IMR-90 (cell line): ENCODE results near the gene RGS3. TPM values are rescaled to one million over a fixed set of nuclear protein-coding genes. Genes with fewer than 3 reads are reported as not detected.

Source experiments
- ATAC-seq: fragments of 200-7000 bp; cut with Tn5 transposase; 2 replicates; pipeline ENCODE4 v1.9.1; 2020; ENCODE audit warnings: low read depth, mild to moderate bottlenecking, moderate library complexity
- BruUV-seq: library from RNA; stranded (reverse); fragments of 400-500 nt; replicated peaks from 2 replicates; lab custom pipeline; 2021; lab: Mats Ljungman, UMichigan
- CTCF ChIA-PET: fragments of 300-600 bp; formaldehyde crosslinking; extraction: SDS; loops from one replicate; lab custom pipeline; 2021; ENCODE audit warnings: antibody characterized with exemption; lab: Yijun Ruan, JAX
- POLR2A ChIA-PET: fragments of 300-600 bp; sonication (Branson Sonifier 250); formaldehyde crosslinking; loops from one replicate; lab custom pipeline; 2022; ENCODE audit warnings: antibody characterized with exemption; ENCODE audit not compliant: unreplicated experiment; lab: Charles Lee
- DNase-seq: peaks from one replicate; pipeline ENCODE4 v3.0.0; 2013
- H2AFZ ChIP-seq: replicated peaks from 2 replicates; pipeline ENCODE3; 2013; ENCODE audit warnings: low read length, mild to moderate bottlenecking; ENCODE audit not compliant: poor library complexity
- H2AK5ac ChIP-seq: 2 replicates; pipeline ENCODE4 v1.6.1; 2013; ENCODE audit warnings: low read depth, low read length, inconsistent platforms
- H2AK9ac ChIP-seq: replicated peaks from 2 replicates; pipeline ENCODE3; 2013; ENCODE audit warnings: mild to moderate bottlenecking, low read depth, low read length, moderate library complexity; ENCODE audit not compliant: poor library complexity
- H2BK120ac ChIP-seq: 2 replicates; pipeline ENCODE4 v1.6.1; 2013; ENCODE audit warnings: low read depth, low read length, inconsistent platforms
- H2BK15ac ChIP-seq: 3 replicates; pipeline ENCODE4 v1.6.1; 2013; ENCODE audit warnings: low read depth, low read length, inconsistent platforms
- H2BK20ac ChIP-seq: 2 replicates; pipeline ENCODE4 v1.6.1; 2013; ENCODE audit warnings: low read depth, mild to moderate bottlenecking, inconsistent platforms, low read length, moderate library complexity
- H2BK5ac ChIP-seq: 2 replicates; pipeline ENCODE4 v1.6.1; 2013; ENCODE audit warnings: mild to moderate bottlenecking, low read depth, low read length, inconsistent platforms; ENCODE audit not compliant: poor library complexity, severe bottlenecking
- H3K14ac ChIP-seq: replicated peaks from 2 replicates; pipeline ENCODE4 v1.6.1; 2013; ENCODE audit warnings: low read depth, low read length, inconsistent platforms
- H3K18ac ChIP-seq: 2 replicates; pipeline ENCODE4 v1.6.1; 2013; ENCODE audit warnings: low read depth, low read length, control low read depth
- H3K23ac ChIP-seq: 2 replicates; pipeline ENCODE4 v1.6.1; 2013; ENCODE audit warnings: low read depth, low read length, inconsistent platforms
- H3K27ac ChIP-seq: 2 replicates; pipeline ENCODE4 v1.5.1; 2013; ENCODE audit warnings: mild to moderate bottlenecking, control low read depth, low read length; ENCODE audit not compliant: insufficient read depth
- H3K27me3 ChIP-seq: 2 replicates; pipeline ENCODE4 v1.6.1; 2013; ENCODE audit warnings: low read length; ENCODE audit not compliant: control insufficient read depth, insufficient read depth
- H3K36me3 ChIP-seq: 2 replicates; pipeline ENCODE4 v1.6.1; 2013; ENCODE audit warnings: low read length, mixed read lengths; ENCODE audit not compliant: control insufficient read depth, insufficient read depth
- H3K4ac ChIP-seq: 2 replicates; pipeline ENCODE4 v1.6.1; 2013; ENCODE audit warnings: low read depth, low read length, inconsistent platforms
- H3K4me1 ChIP-seq: 2 replicates; pipeline ENCODE4 v1.6.1; 2013; ENCODE audit warnings: low read length, mixed read lengths; ENCODE audit not compliant: control insufficient read depth, insufficient read depth
- H3K4me2 ChIP-seq: 2 replicates; pipeline ENCODE4 v1.6.1; 2013; ENCODE audit warnings: low read depth, mild to moderate bottlenecking, control low read depth, low read length, moderate library complexity
- H3K4me3 ChIP-seq: 2 replicates; pipeline ENCODE4 v1.5.1; 2013; ENCODE audit warnings: low read depth, mild to moderate bottlenecking, control low read depth, low read length, moderate library complexity; ENCODE audit not compliant: insufficient read depth
- H3K56ac ChIP-seq: 2 replicates; pipeline ENCODE4 v1.6.1; 2013; ENCODE audit warnings: low read length, inconsistent platforms; ENCODE audit not compliant: insufficient read depth; ENCODE audit errors: extremely low read depth
- H3K79me1 ChIP-seq, 2 experiments: 2 replicates each; pipeline ENCODE4 v1.6.1; 2013; ENCODE audit warnings: low read length in 2 of 2, inconsistent platforms in 1 of 2, low read depth in 1 of 2
- H3K9ac ChIP-seq: 2 replicates; pipeline ENCODE4 v1.6.1; 2013; ENCODE audit warnings: low read depth, low read length, control low read depth
- H3K9me1 ChIP-seq: 2 replicates; pipeline ENCODE4 v1.6.1; 2013; ENCODE audit warnings: low read length, inconsistent platforms; ENCODE audit not compliant: insufficient read depth
- H3K9me3 ChIP-seq: 2 replicates; pipeline ENCODE4 v1.6.1; 2013; ENCODE audit warnings: low read length; ENCODE audit not compliant: control insufficient read depth, insufficient read depth
- H4K20me1 ChIP-seq: 2 replicates; pipeline ENCODE4 v1.6.1; 2013; ENCODE audit warnings: low read length, inconsistent platforms; ENCODE audit not compliant: insufficient read depth
- H4K5ac ChIP-seq: 2 replicates; pipeline ENCODE4 v1.6.1; 2013; ENCODE audit warnings: mild to moderate bottlenecking, low read depth, low read length, control low read depth
- H4K8ac ChIP-seq, 2 experiments: 2 replicates each; pipeline ENCODE4 v1.6.1; 2013; ENCODE audit warnings: low read depth in 2 of 2, low read length in 2 of 2, control low read depth in 1 of 2, inconsistent platforms in 1 of 2
- H4K91ac ChIP-seq: 2 replicates; pipeline ENCODE4 v1.6.1; 2013; ENCODE audit warnings: low read depth, low read length, inconsistent platforms; ENCODE audit not compliant: insufficient read depth
- NFE2L2 ChIP-seq: fragments of 150-350 bp; IDR thresholded peaks from 2 replicates; pipeline ENCODE4 v1.6.1; 2016; ENCODE audit warnings: low read depth, mild to moderate bottlenecking, low read length
- POLR2A ChIP-seq: IDR thresholded peaks from 2 replicates; pipeline ENCODE4 v1.6.1; 2012; ENCODE audit warnings: mild to moderate bottlenecking, low read depth, low read length
- RFX5 ChIP-seq: IDR thresholded peaks from 2 replicates; pipeline ENCODE4 v1.8.0; 2012; ENCODE audit warnings: low read depth, mild to moderate bottlenecking, low read length, moderate library complexity
- WGBS, 2 experiments: methylation state at CpG; one replicate each; pipeline versions ENCODE4 v1.1.5 to v1.1.7; 2013; ENCODE audit warnings: missing lambda C conversion rate in 2 of 2; ENCODE audit not compliant: insufficient read length in 1 of 2; ENCODE audit errors: extremely low coverage in 2 of 2; 5-methylcytosine and 5-hydroxymethylcytosine counted together
- dilution Hi-C: fragments of 300-500 bp; cut with HindIII; formaldehyde crosslinking; loops from one replicate; pipeline ENCODE4 v1.14.3; 2018; ENCODE audit warnings: low sequenced_read_pairs; ENCODE audit not compliant: unreplicated experiment
- in situ Hi-C: fragments of 300-500 bp; cut with MboI; formaldehyde crosslinking; loops from 3 replicates; pipeline ENCODE4 v1.14.3; 2019; ENCODE audit warnings: low sequenced_read_pairs, inconsistent platforms, mixed read lengths
- intact Hi-C: fragments of 100-400 bp; cut with micrococcal nuclease; formaldehyde crosslinking; loops from 2 replicates; pipeline ENCODE4 v1.10.0; 2022
- polyA plus RNA-seq, 3 experiments: library from polyadenylated mRNA; depleted of rRNA; stranded (reverse); fragments of >200 nt; gene quantifications; 2 replicates each; pipeline ENCODE4 v1.2.3, GENCODE V29; 2012; ENCODE audit warnings: low replicate concordance in 1 of 3
- total RNA-seq: library from RNA; depleted of rRNA; stranded (reverse); fragments of >200 nt; gene quantifications from 2 replicates; pipeline ENCODE4 v1.2.3, GENCODE V29; 2012
- TF ChIP-seq, protein P1 (sequence below): fragments of 150-350 bp; IDR thresholded peaks from 2 replicates; pipeline ENCODE4 v1.6.1; 2017; ENCODE audit warnings: mild to moderate bottlenecking, antibody characterized with exemption, low read length, low read depth
- TF ChIP-seq, protein P2 (sequence below): conservative IDR thresholded peaks from 2 replicates; pipeline ENCODE4 v1.5.1; 2012; ENCODE audit warnings: mild to moderate bottlenecking, low read depth, low read length, improper control_type of control experiment

RGS3 gene
- total and polyA plus RNA-seq, 2 of the 4 experiments (the other 2 are of a cell fraction), result 51.8 to 65.6 TPM

DNA sequence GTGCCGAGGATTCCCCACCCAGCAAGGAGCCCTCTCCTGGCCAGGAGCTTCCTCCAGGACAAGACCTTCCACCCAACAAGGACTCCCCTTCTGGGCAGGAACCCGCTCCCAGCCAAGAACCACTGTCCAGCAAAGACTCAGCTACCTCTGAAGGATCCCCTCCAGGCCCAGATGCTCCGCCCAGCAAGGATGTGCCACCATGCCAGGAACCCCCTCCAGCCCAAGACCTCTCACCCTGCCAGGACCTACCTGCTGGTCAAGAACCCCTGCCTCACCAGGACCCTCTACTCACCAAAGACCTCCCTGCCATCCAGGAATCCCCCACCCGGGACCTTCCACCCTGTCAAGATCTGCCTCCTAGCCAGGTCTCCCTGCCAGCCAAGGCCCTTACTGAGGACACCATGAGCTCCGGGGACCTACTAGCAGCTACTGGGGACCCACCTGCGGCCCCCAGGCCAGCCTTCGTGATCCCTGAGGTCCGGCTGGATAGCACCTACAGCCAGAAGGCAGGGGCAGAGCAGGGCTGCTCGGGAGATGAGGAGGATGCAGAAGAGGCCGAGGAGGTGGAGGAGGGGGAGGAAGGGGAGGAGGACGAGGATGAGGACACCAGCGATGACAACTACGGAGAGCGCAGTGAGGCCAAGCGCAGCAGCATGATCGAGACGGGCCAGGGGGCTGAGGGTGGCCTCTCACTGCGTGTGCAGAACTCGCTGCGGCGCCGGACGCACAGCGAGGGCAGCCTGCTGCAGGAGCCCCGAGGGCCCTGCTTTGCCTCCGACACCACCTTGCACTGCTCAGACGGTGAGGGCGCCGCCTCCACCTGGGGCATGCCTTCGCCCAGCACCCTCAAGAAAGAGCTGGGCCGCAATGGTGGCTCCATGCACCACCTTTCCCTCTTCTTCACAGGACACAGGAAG is 120.2 kb downstream of the RGS3 start (continued):
- no peak for TF ChIP-seq NFE2L2
- TF ChIP-seq RFX5, result no peak

DNA sequence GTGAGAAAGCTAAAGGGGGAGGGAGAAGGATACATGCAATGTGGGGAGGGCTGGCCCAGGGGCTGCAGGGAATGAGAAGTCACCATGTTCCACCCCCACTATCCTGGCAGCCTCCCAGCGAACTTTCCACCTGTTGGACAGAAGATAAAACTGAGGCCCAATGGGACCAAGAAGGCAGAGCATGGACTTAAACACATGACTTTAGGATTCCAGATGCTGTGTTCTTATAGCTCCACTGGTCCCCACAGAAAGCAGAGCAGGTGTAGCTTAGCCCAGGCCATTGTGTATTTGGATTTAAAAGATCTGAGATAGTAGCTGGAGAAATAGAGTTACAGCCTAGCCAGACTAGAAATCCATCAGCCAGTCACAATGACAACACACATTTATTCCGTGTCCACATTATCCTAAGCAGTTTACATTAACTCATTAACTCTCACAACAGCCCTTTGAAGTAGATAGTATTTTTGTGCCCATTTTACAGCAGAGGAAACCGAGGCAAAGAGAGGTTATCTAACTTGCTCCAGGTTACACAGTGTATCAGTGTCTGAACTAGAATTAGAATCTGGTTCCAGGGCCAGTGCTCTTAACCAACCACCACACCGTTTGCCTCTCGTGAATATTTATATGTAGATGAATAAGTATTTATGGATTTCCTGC is 121.0 kb downstream of the RGS3 start:
- H3K9me3 ChIP-seq, result no peaks in the 10 kb centered on the region
- intact Hi-C loops, result no loop called here
- WGBS, 2 experiments, result no CpG with 5 or more reads among the region's 5 CpGs
- in situ Hi-C loops, result loop anchor here (5.0 kb wide), 1 partner anchor 132 kb away; no protein-coding TSS in a partner anchor
- H2BK15ac ChIP-seq, result no peak overlapping the region
- no peak overlapping the region for H4K91ac ChIP-seq
- no peak overlapping the region for H3K14ac ChIP-seq
- BruUV-seq, result no TSS peak
- H3K9me1 ChIP-seq, result peaks cover 19% of the 10 kb centered on the region; the same call in 1 of the 2 replicates
- H3K18ac ChIP-seq, result no peak overlapping the region
- dilution Hi-C loops, result no loop called here
- H3K4me3 ChIP-seq, result no peak overlapping the region
- H2AK9ac ChIP-seq, result no peak overlapping the region
- H3K4me2 ChIP-seq, result no peak overlapping the region
- no peak overlapping the region for H3K9ac ChIP-seq
- ChIA-PET CTCF (no interaction called here), POLR2A (no interaction called here)
- TF ChIP-seq, protein P1, sequence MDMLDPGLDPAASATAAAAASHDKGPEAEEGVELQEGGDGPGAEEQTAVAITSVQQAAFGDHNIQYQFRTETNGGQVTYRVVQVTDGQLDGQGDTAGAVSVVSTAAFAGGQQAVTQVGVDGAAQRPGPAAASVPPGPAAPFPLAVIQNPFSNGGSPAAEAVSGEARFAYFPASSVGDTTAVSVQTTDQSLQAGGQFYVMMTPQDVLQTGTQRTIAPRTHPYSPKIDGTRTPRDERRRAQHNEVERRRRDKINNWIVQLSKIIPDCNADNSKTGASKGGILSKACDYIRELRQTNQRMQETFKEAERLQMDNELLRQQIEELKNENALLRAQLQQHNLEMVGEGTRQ, result no peak
- TF ChIP-seq, protein P2, sequence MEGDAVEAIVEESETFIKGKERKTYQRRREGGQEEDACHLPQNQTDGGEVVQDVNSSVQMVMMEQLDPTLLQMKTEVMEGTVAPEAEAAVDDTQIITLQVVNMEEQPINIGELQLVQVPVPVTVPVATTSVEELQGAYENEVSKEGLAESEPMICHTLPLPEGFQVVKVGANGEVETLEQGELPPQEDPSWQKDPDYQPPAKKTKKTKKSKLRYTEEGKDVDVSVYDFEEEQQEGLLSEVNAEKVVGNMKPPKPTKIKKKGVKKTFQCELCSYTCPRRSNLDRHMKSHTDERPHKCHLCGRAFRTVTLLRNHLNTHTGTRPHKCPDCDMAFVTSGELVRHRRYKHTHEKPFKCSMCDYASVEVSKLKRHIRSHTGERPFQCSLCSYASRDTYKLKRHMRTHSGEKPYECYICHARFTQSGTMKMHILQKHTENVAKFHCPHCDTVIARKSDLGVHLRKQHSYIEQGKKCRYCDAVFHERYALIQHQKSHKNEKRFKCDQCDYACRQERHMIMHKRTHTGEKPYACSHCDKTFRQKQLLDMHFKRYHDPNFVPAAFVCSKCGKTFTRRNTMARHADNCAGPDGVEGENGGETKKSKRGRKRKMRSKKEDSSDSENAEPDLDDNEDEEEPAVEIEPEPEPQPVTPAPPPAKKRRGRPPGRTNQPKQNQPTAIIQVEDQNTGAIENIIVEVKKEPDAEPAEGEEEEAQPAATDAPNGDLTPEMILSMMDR, result no peak
- TF ChIP-seq POLR2A, result no peak
- no peak overlapping the region for H3K23ac ChIP-seq
- DNase-seq (no peak), ATAC-seq (no peak)
- no peak overlapping the region for H4K8ac ChIP-seq
- no peak overlapping the region for H2AK5ac ChIP-seq
- no peaks in the 10 kb centered on the region for H3K27me3 ChIP-seq
- H3K4me1 ChIP-seq, result peaks cover 18% of the 10 kb centered on the region
- H2AFZ ChIP-seq, result no peak overlapping the region
- H2BK120ac ChIP-seq, result no peak overlapping the region
- no peak overlapping the region for H2BK20ac ChIP-seq
- no peak overlapping the region for H4K5ac ChIP-seq
- H3K79me1 ChIP-seq, result peaks cover 10 to 38% of the 10 kb centered on the region in 2 experiments
- H3K56ac ChIP-seq, result no peak overlapping the region
- H3K27ac ChIP-seq, result no peak overlapping the region
- H2BK5ac ChIP-seq, result no peak overlapping the region
- H3K4ac ChIP-seq, result no peak overlapping the region
- 0 out of 2 replicates have a peak, but pooled peaks cover under 1% of the 10 kb centered on the region for H4K20me1 ChIP-seq
- H3K36me3 ChIP-seq, result peaks cover 18% of the 10 kb centered on the region; the same call in 1 of the 2 replicates
